ENCODE data around the gene CCDC102A. TPM values are rescaled to one million over a fixed set of nuclear protein-coding genes. Genes with fewer than 3 reads are reported as not detected.

The CCDC102A gene
- total RNA-seq, 4 donors from 2014 or later = 7.1 to 11.5 (median 8.5) TPM

GRCh38 chr16:57541754-57542435 lies 5.5 kb upstream of the CCDC102A start:
- H3K4me1 ChIP-seq = peaks cover 25% of the 10 kb centered on the region
- WGBS = 68% methylated on average over 4 of the region's 4 CpGs
- H3K9me3 ChIP-seq = no peaks in the 10 kb centered on the region
- H3K4me3 ChIP-seq = no peak overlapping the region
- no peaks in the 10 kb centered on the region for H3K27me3 ChIP-seq
- peak; percentile 25 to 47 for DNase-seq (ENCODE audit: low spot score in 2 of 2)
- H3K27ac ChIP-seq = no peak overlapping the region
- H3K36me3 ChIP-seq = no peaks in the 10 kb centered on the region
- TF ChIP-seq POLR2AphosphoS5 (IDR thresholded peaks at IDR 0.05) (no peak), CTCF (IDR thresholded peaks at IDR 0.05) (no peak), POLR2A (IDR thresholded peaks at IDR 0.05) (no peak), EP300 (IDR thresholded peaks at IDR 0.05) (no peak)

GRCh38 chr16:57540906-57541753 lies 4.8 kb upstream of the CCDC102A start:
- Histone ChIP-seq H3K9me3 (no peaks in the 10 kb centered on the region), H3K27ac (no peak overlapping the region), H3K27me3 (no peaks in the 10 kb centered on the region), H3K36me3 (no peaks in the 10 kb centered on the region), H3K4me3 (no peak overlapping the region), H3K4me1 (peaks cover 32% of the 10 kb centered on the region)
- DNase-seq (ENCODE audit: low spot score in 2 of 2) = peak; percentile 47 to 64
- WGBS = 52% methylated on average over 11 of the region's 12 CpGs
- TF ChIP-seq CTCF (IDR thresholded peaks at IDR 0.05) (no peak), EP300 (IDR thresholded peaks at IDR 0.05) (no peak), POLR2AphosphoS5 (IDR thresholded peaks at IDR 0.05) (no peak), POLR2A (IDR thresholded peaks at IDR 0.05) (no peak)

- Histone ChIP-seq H3K4me3 (no peak overlapping the region), H3K36me3 (no peaks in the 10 kb centered on the region), H3K4me1 (peaks cover 36% of the 10 kb centered on the region), H3K27me3 (no peaks in the 10 kb centered on the region), H3K9me3 (no peaks in the 10 kb centered on the region), H3K27ac (no peak overlapping the region)
- TF ChIP-seq POLR2AphosphoS5 (IDR thresholded peaks at IDR 0.05) (no peak), POLR2A (IDR thresholded peaks at IDR 0.05) (no peak), EP300 (IDR thresholded peaks at IDR 0.05) (no peak), CTCF (IDR thresholded peaks at IDR 0.05) (no peak)
- WGBS = 81% methylated on average over 2 of the region's 2 CpGs
- peak; percentile 33 to 44 for DNase-seq (ENCODE audit: low spot score in 2 of 2)
These were observed 4.0 kb upstream of the CCDC102A start for GRCh38 chr16:57540387-57540786.

- Histone ChIP-seq H3K9me3 (no peaks in the 10 kb centered on the region), H3K27ac (no peak overlapping the region), H3K36me3 (no peaks in the 10 kb centered on the region), H3K27me3 (no peaks in the 10 kb centered on the region), H3K4me1 (peaks cover 45% of the 10 kb centered on the region), H3K4me3 (no peak overlapping the region)
- DNase-seq (ENCODE audit: low spot score in 2 of 2) = peak; percentile 21 to 66
- WGBS = 80% methylated on average over 10 of the region's 10 CpGs
- TF ChIP-seq POLR2AphosphoS5 (IDR thresholded peaks at IDR 0.05) (no peak), POLR2A (IDR thresholded peaks at IDR 0.05) (no peak), EP300 (IDR thresholded peaks at IDR 0.05) (no peak), CTCF (IDR thresholded peaks at IDR 0.05) (no peak)
These were observed 2.9 kb upstream of the CCDC102A start for GRCh38 chr16:57539072-57539796.

Data from suprapubic skin (tissue), 4 donors.